NT2/D1 (cell line): ENCODE data around the gene OR51B6.

ENCODE experiments used
- SUZ12 ChIP-seq: IDR thresholded peaks from 2 replicates; pipeline ENCODE4 v1.6.1; 2011; ENCODE audit not compliant: insufficient read length, insufficient read depth; ENCODE audit errors: extremely low read depth
- YY1 ChIP-seq: IDR thresholded peaks from 2 replicates; pipeline ENCODE4 v1.6.1; 2011; ENCODE audit not compliant: insufficient read length, insufficient read depth
- ZNF274 ChIP-seq: IDR thresholded peaks from 2 replicates; pipeline ENCODE4 v1.6.1; 2011; ENCODE audit warnings: mild to moderate bottlenecking, low read depth, low read length

GRCh38 chr11:5303626-5304025, 47.7 kb upstream of the OR51B6 start:
- TF ChIP-seq ZNF274 (no peak), YY1 (no peak), SUZ12 (no peak)
